Vagina (tissue), 2 donors: ENCODE data around the gene SST. TPM values are rescaled to one million over a fixed set of nuclear protein-coding genes. Genes with fewer than 3 reads are reported as not detected.
A peak's percentile ranks its signal among the peaks of the same experiment; 100 is the strongest.

ENCODE experiments used
- DNase-seq, 2 donors: peaks; one replicate each; pipeline ENCODE4 v3.0.0-alpha.2; 2017; ENCODE audit errors: extremely low spot score in 2 of 2
- H3K27ac ChIP-seq: fragments of 200-600 bp; sonication (generic); one replicate; pipeline ENCODE4 v1.5.1; 2019
- H3K27me3 ChIP-seq: fragments of 200-600 bp; sonication (generic); one replicate; pipeline ENCODE4 v1.5.1; 2019
- H3K36me3 ChIP-seq, 2 donors: fragments of 200-600 bp; sonication (generic); one replicate each; pipeline ENCODE4 v1.5.1; 2017 to 2019
- H3K4me1 ChIP-seq: fragments of 200-600 bp; sonication (generic); one replicate; pipeline ENCODE4 v1.5.1; 2019
- H3K4me3 ChIP-seq, 2 donors: fragments of 200-600 bp; sonication (generic); 1 replicate in 1 of 2; 2 replicates in 1 of 2; pipeline ENCODE4 v1.5.1; 2016 to 2019
- H3K9me3 ChIP-seq: fragments of 200-600 bp; sonication (generic); one replicate; pipeline ENCODE4 v1.5.1; 2019
- POLR2A ChIP-seq, 2 donors: fragments of 450-650 bp; IDR thresholded peaks; one replicate each; pipeline ENCODE4 v1.6.1; 2017; ENCODE audit warnings: antibody characterized with exemption in 2 of 2, mild to moderate bottlenecking in 2 of 2, moderate library complexity in 2 of 2
- POLR2AphosphoS5 ChIP-seq, 2 donors: sonication (generic); formaldehyde crosslinking; IDR thresholded peaks; one replicate each; pipeline ENCODE4 v1.9.0; 2017; ENCODE audit warnings: antibody characterized with exemption in 2 of 2, mild to moderate bottlenecking in 2 of 2, low read depth in 1 of 2; ENCODE audit not compliant: insufficient read depth in 1 of 2
- intact Hi-C: fragments of 100-400 bp; cut with DNase I; formaldehyde crosslinking; loops from one replicate; pipeline ENCODE4 v1.15.1; 2023
- total RNA-seq: library from RNA; depleted of rRNA; stranded (reverse); fragments of >200 nt; gene quantifications from one replicate; pipeline ENCODE4 v1.2.3, GENCODE V29; 2016
- TF ChIP-seq, protein P1 (sequence below), 3 experiments: fragments of 450-650 bp in 2 of 3; fragments of 200-600 bp in 1 of 3; sonication (generic) in 1 of 3; IDR thresholded peaks; one replicate each; pipeline ENCODE4 v1.5.1; 2017 to 2019; ENCODE audit warnings: antibody characterized with exemption in 3 of 3, mild to moderate bottlenecking in 2 of 3, moderate library complexity in 2 of 3

The SST gene
- total RNA-seq, 1 donor from 2014 or later = 23.8 TPM

DNA sequence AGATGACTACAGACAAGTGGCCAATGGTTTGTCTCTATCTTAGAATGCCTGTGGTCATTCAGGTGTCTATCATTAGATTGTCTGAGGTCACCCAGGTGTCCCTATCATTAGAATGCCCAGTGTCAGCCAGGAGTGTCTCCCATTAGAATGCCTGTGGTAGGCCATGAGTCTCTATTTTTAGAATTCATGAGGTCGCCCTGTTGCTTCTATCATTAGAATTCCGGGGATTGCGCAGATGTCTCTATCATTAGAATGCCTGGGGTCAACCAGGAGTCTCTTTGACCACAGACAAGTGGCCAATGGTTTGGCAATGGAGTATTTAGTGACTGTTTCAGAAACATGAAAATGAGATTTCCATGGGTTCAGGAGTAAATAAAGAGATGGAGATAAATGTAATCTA is 24.6 kb upstream of the SST start:
- peaks cover 8% of the 10 kb centered on the region for H3K4me1 ChIP-seq
- no peaks in the 10 kb centered on the region for H3K36me3 ChIP-seq
- H3K9me3 ChIP-seq = no peaks in the 10 kb centered on the region
- H3K27me3 ChIP-seq = no peaks in the 10 kb centered on the region
- TF ChIP-seq POLR2AphosphoS5 (IDR thresholded peaks at IDR 0.05; ENCODE audit: insufficient read depth in 1 of 2, low read depth in 1 of 2) (no peak), POLR2A (IDR thresholded peaks at IDR 0.05) (no peak)
- TF ChIP-seq, protein P1, sequence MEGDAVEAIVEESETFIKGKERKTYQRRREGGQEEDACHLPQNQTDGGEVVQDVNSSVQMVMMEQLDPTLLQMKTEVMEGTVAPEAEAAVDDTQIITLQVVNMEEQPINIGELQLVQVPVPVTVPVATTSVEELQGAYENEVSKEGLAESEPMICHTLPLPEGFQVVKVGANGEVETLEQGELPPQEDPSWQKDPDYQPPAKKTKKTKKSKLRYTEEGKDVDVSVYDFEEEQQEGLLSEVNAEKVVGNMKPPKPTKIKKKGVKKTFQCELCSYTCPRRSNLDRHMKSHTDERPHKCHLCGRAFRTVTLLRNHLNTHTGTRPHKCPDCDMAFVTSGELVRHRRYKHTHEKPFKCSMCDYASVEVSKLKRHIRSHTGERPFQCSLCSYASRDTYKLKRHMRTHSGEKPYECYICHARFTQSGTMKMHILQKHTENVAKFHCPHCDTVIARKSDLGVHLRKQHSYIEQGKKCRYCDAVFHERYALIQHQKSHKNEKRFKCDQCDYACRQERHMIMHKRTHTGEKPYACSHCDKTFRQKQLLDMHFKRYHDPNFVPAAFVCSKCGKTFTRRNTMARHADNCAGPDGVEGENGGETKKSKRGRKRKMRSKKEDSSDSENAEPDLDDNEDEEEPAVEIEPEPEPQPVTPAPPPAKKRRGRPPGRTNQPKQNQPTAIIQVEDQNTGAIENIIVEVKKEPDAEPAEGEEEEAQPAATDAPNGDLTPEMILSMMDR (IDR thresholded peaks at IDR 0.05) = no peak
- no peak overlapping the region for H3K4me3 ChIP-seq
- intact Hi-C loops = no loop called here
- no peak overlapping the region for H3K27ac ChIP-seq
- DNase-seq = no peak

DNA sequence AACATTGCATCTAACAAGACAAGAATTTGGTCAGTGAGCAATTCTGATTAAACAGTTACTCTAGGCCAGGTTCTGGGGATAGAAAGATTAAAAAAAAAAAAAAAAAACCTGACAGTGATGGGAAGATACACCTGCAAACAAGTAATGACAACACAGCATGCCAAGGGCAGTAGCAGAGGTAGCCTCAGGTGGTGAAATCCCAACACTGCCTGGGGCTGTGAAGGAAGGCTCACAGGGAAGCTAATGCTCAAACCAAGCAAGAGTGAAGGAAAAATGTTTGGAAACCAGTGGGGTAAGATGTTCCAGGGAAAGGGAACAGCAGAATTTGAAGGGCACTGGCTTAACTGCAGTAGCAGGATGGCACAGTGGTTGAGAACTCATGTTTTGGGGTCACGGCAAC is 23.2 kb upstream of the SST start:
- H3K4me3 ChIP-seq = no peak overlapping the region
- intact Hi-C loops = no loop called here
- DNase-seq = no peak
- no peak overlapping the region for H3K27ac ChIP-seq
- TF ChIP-seq, protein P1 (IDR thresholded peaks at IDR 0.05) = no peak
- TF ChIP-seq POLR2A (IDR thresholded peaks at IDR 0.05) (no peak), POLR2AphosphoS5 (IDR thresholded peaks at IDR 0.05; ENCODE audit: insufficient read depth in 1 of 2, low read depth in 1 of 2) (no peak)
- no peaks in the 10 kb centered on the region for H3K27me3 ChIP-seq
- H3K4me1 ChIP-seq = peaks cover 8% of the 10 kb centered on the region
- H3K36me3 ChIP-seq = no peaks in the 10 kb centered on the region
- H3K9me3 ChIP-seq = no peaks in the 10 kb centered on the region

DNA sequence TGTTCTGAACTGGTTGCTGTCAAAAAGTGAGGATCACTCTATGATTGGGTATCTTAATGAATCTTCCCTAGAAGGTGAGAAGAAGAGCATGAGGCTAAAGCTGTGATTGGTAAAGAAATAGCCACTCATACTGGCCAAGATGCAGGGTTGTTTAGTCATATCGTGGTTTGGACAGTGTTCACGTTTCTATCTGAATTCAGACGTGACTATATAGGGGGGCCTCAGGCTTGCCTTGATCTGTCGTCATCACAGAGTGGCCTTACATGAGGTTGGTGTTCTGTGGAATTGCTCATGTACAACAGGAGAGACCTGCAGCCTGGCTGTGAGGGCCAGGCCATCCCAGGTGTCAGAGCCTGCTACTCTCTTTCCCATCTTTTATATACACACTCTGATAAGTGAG is 19.8 kb upstream of the SST start:
- Histone ChIP-seq H3K27ac (no peak overlapping the region), H3K4me3 (no peak overlapping the region), H3K36me3 (no peaks in the 10 kb centered on the region), H3K4me1 (no peaks in the 10 kb centered on the region), H3K9me3 (peaks cover 3% of the 10 kb centered on the region), H3K27me3 (no peaks in the 10 kb centered on the region)
- peak in 1 of 2 donors; percentile 42 for DNase-seq
- TF ChIP-seq POLR2A (IDR thresholded peaks at IDR 0.05) = no peak
- TF ChIP-seq, protein P1 (IDR thresholded peaks at IDR 0.05) = no peak
- intact Hi-C loops = no loop called here

DNA sequence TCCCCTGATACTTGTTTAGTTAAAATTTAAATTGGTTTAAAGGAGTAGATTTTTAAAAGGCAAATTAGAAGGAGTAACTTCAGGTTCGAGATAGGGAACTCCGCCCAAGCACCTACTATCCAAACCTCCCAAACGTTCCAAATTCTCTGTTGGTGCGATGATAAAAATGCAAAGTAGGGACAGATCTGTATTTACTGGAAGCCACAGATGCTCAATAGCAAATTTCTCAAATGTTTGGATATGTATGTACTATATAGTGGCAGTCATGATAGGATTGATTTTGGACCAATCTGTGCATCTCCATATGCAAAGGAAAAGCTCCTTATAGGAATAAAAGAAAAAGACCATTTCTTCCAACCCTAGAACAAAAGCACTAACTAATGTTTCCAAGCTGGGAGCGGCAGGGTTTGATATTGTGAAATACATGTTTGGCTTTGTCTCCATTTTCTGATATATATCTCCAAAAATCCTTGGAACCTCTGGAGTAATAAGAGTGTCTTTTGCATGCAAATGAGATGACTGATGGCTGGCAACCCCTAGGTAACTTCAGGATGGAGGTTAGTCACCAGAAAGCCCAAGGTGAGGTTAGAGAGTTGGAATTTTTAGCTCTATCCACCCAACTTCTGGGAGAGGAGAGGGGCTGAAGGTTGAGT is 16.6 kb upstream of the SST start:
- peaks cover 3% of the 10 kb centered on the region for H3K9me3 ChIP-seq
- no peaks in the 10 kb centered on the region for H3K36me3 ChIP-seq
- no peak overlapping the region for H3K27ac ChIP-seq
- no peaks in the 10 kb centered on the region for H3K4me1 ChIP-seq
- no peak for DNase-seq
- TF ChIP-seq POLR2AphosphoS5 (IDR thresholded peaks at IDR 0.05; ENCODE audit: insufficient read depth in 1 of 2, low read depth in 1 of 2) (no peak), POLR2A (IDR thresholded peaks at IDR 0.05) (no peak)
- TF ChIP-seq, protein P1 (IDR thresholded peaks at IDR 0.05) = no peak
- H3K4me3 ChIP-seq = no peak overlapping the region
- no peaks in the 10 kb centered on the region for H3K27me3 ChIP-seq
- intact Hi-C loops = no loop called here

DNA sequence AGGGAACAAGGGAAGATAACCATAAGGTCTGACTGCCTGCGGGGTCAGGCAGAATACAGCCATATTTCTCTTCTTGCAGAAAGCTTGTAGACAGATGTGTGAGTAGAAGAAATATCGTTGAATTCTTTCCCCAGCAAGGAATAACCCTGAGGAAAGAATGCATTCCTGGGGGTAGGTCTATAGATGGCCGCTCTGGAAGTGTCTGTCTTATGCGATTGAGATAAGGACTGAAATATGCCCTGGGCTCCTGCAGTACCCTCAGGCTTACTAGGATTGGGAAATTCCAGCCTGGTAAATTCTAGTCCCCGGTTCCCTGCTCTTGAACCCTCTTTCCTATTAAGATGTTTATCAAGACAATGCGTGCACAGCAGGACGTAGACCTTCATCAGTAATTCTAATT is 15.8 kb upstream of the SST start:
- intact Hi-C loops = no loop called here
- TF ChIP-seq POLR2A (IDR thresholded peaks at IDR 0.05) (no peak), POLR2AphosphoS5 (IDR thresholded peaks at IDR 0.05; ENCODE audit: insufficient read depth in 1 of 2, low read depth in 1 of 2) (no peak)
- TF ChIP-seq, protein P1 (IDR thresholded peaks at IDR 0.05) = no peak
- no peak for DNase-seq
- Histone ChIP-seq H3K36me3 (no peaks in the 10 kb centered on the region), H3K4me3 (no peak overlapping the region), H3K9me3 (peaks cover 3% of the 10 kb centered on the region), H3K27ac (no peak overlapping the region), H3K4me1 (no peaks in the 10 kb centered on the region), H3K27me3 (no peaks in the 10 kb centered on the region)
